ENCODE results near the gene TEKT2. TPM values are rescaled to one million over a fixed set of nuclear protein-coding genes. Genes with fewer than 3 reads are reported as not detected.

Gene TEKT2
- total and polyA plus RNA-seq, 2 of the 8 experiments (the other 6 are each of a cell fraction or from before 2014, with no cell fraction given): 1.6 to 1.7 TPM

GRCh38 chr1:36112823-36113222 is 28.9 kb downstream of the TEKT2 start:
- no peaks in the 10 kb centered on the region for H3K9me3 ChIP-seq (ENCODE audit: insufficient read depth in 2 of 2, low read depth in 1 of 2, low read length in 1 of 2)
- H3K36me3 ChIP-seq (ENCODE audit: control insufficient read depth in 2 of 4, insufficient read depth in 4 of 4, low read length in 3 of 4): no peaks in the 10 kb centered on the region
- no peak overlapping the region for H2BK5ac ChIP-seq (ENCODE audit: low read depth, low read length)
- DNase-seq (ENCODE audit: low read depth in 1 of 2, low spot score in 2 of 2): no peak
- peaks cover 0 to 4% (median 0%) of the 10 kb centered on the region in 4 experiments; a peak in 1 of 7 replicates for H3K4me1 ChIP-seq (replicated peaks in 1 of 4; ENCODE audit: control insufficient read depth in 3 of 4, insufficient read depth in 4 of 4, low read length in 3 of 4)
- no peak overlapping the region for H4K8ac ChIP-seq (ENCODE audit: extremely low read depth, insufficient read depth, low read length)
- WGBS, 2 experiments (ENCODE audit: extremely low coverage in 1 of 2, insufficient coverage in 1 of 2, insufficient read length in 1 of 2, insufficient replicate concordance in 2 of 2, low coverage in 1 of 2, low lambda C conversion rate in 2 of 2, missing lambda C conversion rate in 1 of 2): 92% methylated on average over 9 of the region's 9 CpGs; no CpG with 5 or more reads in 1 of the 2 experiments
- H4K5ac ChIP-seq (ENCODE audit: insufficient read length, low read depth, low read length): no peak overlapping the region
- no peak overlapping the region for H2BK15ac ChIP-seq (ENCODE audit: low read length)
- H2BK12ac ChIP-seq (ENCODE audit: low read depth, low read length): no peak overlapping the region
- H4K91ac ChIP-seq (replicated peaks; ENCODE audit: insufficient read length, low read length): no peak overlapping the region
- H3K79me1 ChIP-seq (ENCODE audit: low read depth, low read length): no peaks in the 10 kb centered on the region
- H3K4me2 ChIP-seq (ENCODE audit: insufficient read depth in 1 of 2, low read depth in 2 of 2, low read length in 2 of 2): no peak overlapping the region
- no peaks in the 10 kb centered on the region for H3K79me2 ChIP-seq (ENCODE audit: control insufficient read depth in 1 of 2, insufficient read depth in 2 of 2, low read length in 2 of 2)
- no peak overlapping the region for H2AK5ac ChIP-seq (ENCODE audit: low read depth, low read length)
- H3K4me3 ChIP-seq (ENCODE audit: extremely low read depth in 1 of 4, insufficient read depth in 2 of 4, low read depth in 3 of 4, low read length in 4 of 4): no peak overlapping the region
- H3K27me3 ChIP-seq (replicated peaks in 1 of 4; ENCODE audit: control insufficient read depth in 3 of 4, extremely low read depth in 1 of 4, insufficient read depth in 3 of 4, low read length in 3 of 4): no peaks in the 10 kb centered on the region; a peak in 1 of 7 replicates
- no peak overlapping the region for H2BK20ac ChIP-seq (ENCODE audit: low read length)
- no peaks in the 10 kb centered on the region for H3K23me2 ChIP-seq (ENCODE audit: low read depth, low read length)
- no peak overlapping the region for H3K4ac ChIP-seq (replicated peaks; ENCODE audit: insufficient read length, low read depth, low read length)
- no peak overlapping the region for H3K27ac ChIP-seq (ENCODE audit: low read depth, low read length)
- H3K23ac ChIP-seq (ENCODE audit: insufficient read length): no peak overlapping the region
- no peak overlapping the region for H3K14ac ChIP-seq (ENCODE audit: insufficient read length)
- no peak overlapping the region for H3K56ac ChIP-seq (replicated peaks; ENCODE audit: insufficient read length, low read depth, low read length)
- no peaks in the 10 kb centered on the region for H4K20me1 ChIP-seq (replicated peaks in 1 of 2; ENCODE audit: control insufficient read depth in 1 of 2, insufficient read depth in 2 of 2, low read length in 2 of 2)
- no peak overlapping the region for H2BK120ac ChIP-seq (replicated peaks; ENCODE audit: low read depth, low read length)
- ChIA-PET CTCF (ENCODE audit: partially characterized antibody) (interaction anchor here (2.0 to 32.6 kb wide), 3 partner anchors 13 to 25 kb away, joined by 8 to 738 read pairs (median 74); no protein-coding TSS in a partner anchor), POLR2A (ENCODE audit: partially characterized antibody) (interaction anchor here (0.9 kb wide), 1 partner anchor 10 kb away, joined by 4 read pairs; no protein-coding TSS in a partner anchor)
- no peak for FAIRE-seq
- H3K9ac ChIP-seq (replicated peaks in 1 of 4; ENCODE audit: extremely low read depth in 1 of 4, low read depth in 3 of 4, low read length in 3 of 4): no peak overlapping the region
- no peak overlapping the region for H3K18ac ChIP-seq (ENCODE audit: extremely low read depth, low read length)
- H2AFZ ChIP-seq (ENCODE audit: low read length): no peak overlapping the region
- no peak for TF ChIP-seq HDAC2 (IDR thresholded peaks at IDR 0.05; ENCODE audit: borderline replicate concordance in 1 of 2, low read depth in 2 of 2, low read length in 2 of 2)
- no peak for TF ChIP-seq SIN3A (conservative IDR thresholded peaks at IDR 0.05 in 1 of 2, IDR thresholded peaks at IDR 0.05 in 1 of 2; ENCODE audit: low read depth in 1 of 2, low read length in 2 of 2)
- no peak for TF ChIP-seq SAP30 (IDR thresholded peaks at IDR 0.05; ENCODE audit: insufficient read depth, insufficient replicate concordance, low read length)
- no peak for TF ChIP-seq CTBP2 (IDR thresholded peaks at IDR 0.05; ENCODE audit: borderline replicate concordance, insufficient read depth, insufficient read length, low read length)
- no peak for TF ChIP-seq NANOG (IDR thresholded peaks at IDR 0.05; ENCODE audit: insufficient read depth, low read depth, low read length, poor library complexity, severe bottlenecking)
- no peak for TF ChIP-seq HDAC6 (IDR thresholded peaks at IDR 0.05; ENCODE audit: low read depth, low read length)
- no peak for TF ChIP-seq SP4 (IDR thresholded peaks at IDR 0.05; ENCODE audit: low read length)
- no peak for TF ChIP-seq SRF (IDR thresholded peaks at IDR 0.05; ENCODE audit: low read depth, low read length)
- TF ChIP-seq ASH2L (IDR thresholded peaks at IDR 0.05; ENCODE audit: low read length): no peak
- no peak for TF ChIP-seq MAX (IDR thresholded peaks at IDR 0.05)
- TF ChIP-seq CHD1 (IDR thresholded peaks at IDR 0.05; ENCODE audit: low read depth, low read length): no peak
- TF ChIP-seq BRCA1 (IDR thresholded peaks at IDR 0.05; ENCODE audit: low read depth, low read length): no peak
- TF ChIP-seq CBX5 (IDR thresholded peaks at IDR 0.05; ENCODE audit: low read depth, low read length): no peak
